UCSD-AML1 (cell line): ENCODE measurements around the gene ASF1A.
"Not testable (repeated sequence)": the region's sequence is repeated elsewhere in the genome, so short reads cannot be mapped to it uniquely, and the experiment has no call there.

Experiments
- DNase-seq: peaks from one replicate; lab custom pipeline; 2025; ENCODE audit not compliant: unreplicated experiment; lab: John Stamatoyannopoulos, UW

ASF1A gene

GRCh38 chr6:118893807-118894424, at the start of gene ASF1A:
TSS of gene ASF1A (plus strand) at chr6:118894152. CDS start at chr6:118894414, 262 bp downstream.
- DNase-seq = peak; percentile 96

- DNase-seq = no peak
Measured at GRCh38 chr6:118844915-118845314, 49.0 kb upstream of the ASF1A start.

GRCh38 chr6:118853408-118853807, 40.5 kb upstream of the ASF1A start:
- no peak for DNase-seq

- DNase-seq = no peak
Measured at GRCh38 chr6:118856301-118856700, 37.7 kb upstream of the ASF1A start.

- DNase-seq = peak; percentile 7
Measured at GRCh38 chr6:118859517-118860064, 34.4 kb upstream of the ASF1A start.

GRCh38 chr6:118860363-118860762, 33.6 kb upstream of the ASF1A start:
- no peak for DNase-seq

- DNase-seq = no peak
Measured at GRCh38 chr6:118860880-118861279, 33.1 kb upstream of the ASF1A start.

GRCh38 chr6:118862443-118862842, 31.5 kb upstream of the ASF1A start:
- DNase-seq = no peak

- DNase-seq = peak; percentile 16
Measured at GRCh38 chr6:118864341-118865099, 29.4 kb upstream of the ASF1A start.

GRCh38 chr6:118865100-118865391, 28.9 kb upstream of the ASF1A start:
- no peak for DNase-seq

- no peak for DNase-seq
Measured at GRCh38 chr6:118867181-118867580, 26.8 kb upstream of the ASF1A start.

- DNase-seq = not testable (repeated sequence)
Measured at GRCh38 chr6:118868901-118869300, 25.1 kb upstream of the ASF1A start.

- DNase-seq = no peak
Measured at GRCh38 chr6:118869350-118869749, 24.6 kb upstream of the ASF1A start.

- DNase-seq = no peak
Measured at GRCh38 chr6:118869894-118870589, 23.9 kb upstream of the ASF1A start.

- DNase-seq = no peak
Measured at GRCh38 chr6:118871331-118871730, 22.6 kb upstream of the ASF1A start.

- DNase-seq = no peak
Measured at GRCh38 chr6:118872318-118872717, 21.6 kb upstream of the ASF1A start.

GRCh38 chr6:118872726-118873125, 21.2 kb upstream of the ASF1A start:
- no peak for DNase-seq

- no peak for DNase-seq
Measured at GRCh38 chr6:118873239-118873638, 20.7 kb upstream of the ASF1A start.

GRCh38 chr6:118875672-118876071, 18.3 kb upstream of the ASF1A start:
- no peak for DNase-seq

GRCh38 chr6:118876198-118876597, 17.8 kb upstream of the ASF1A start:
- DNase-seq = no peak

GRCh38 chr6:118876814-118877213, 17.1 kb upstream of the ASF1A start:
- DNase-seq = no peak

GRCh38 chr6:118877806-118878205, 16.1 kb upstream of the ASF1A start:
- DNase-seq = no peak
